GM19468 (cell line): ENCODE measurements around the gene MYH10.
"Not testable (repeated sequence)": the region's sequence is repeated elsewhere in the genome, so short reads cannot be mapped to it uniquely, and the experiment has no call there.

ENCODE experiments used
- ATAC-seq: cut with Tn5 transposase; IDR thresholded peaks from one replicate; pipeline ENCODE4 v1.9.1; 2021; ENCODE audit warnings: mild to moderate bottlenecking, moderate library complexity, moderate number of reproducible peaks; ENCODE audit not compliant: unreplicated experiment; ENCODE audit errors: extremely low read depth

The MYH10 gene

GRCh38 chr17:8563024-8563776, 67.3 kb downstream of the MYH10 start:
- no peak for ATAC-seq

- no peak for ATAC-seq
These were observed 72.4 kb downstream of the MYH10 start for GRCh38 chr17:8558144-8558543.

GRCh38 chr17:8557176-8557806, 73.2 kb downstream of the MYH10 start:
- ATAC-seq = no peak

GRCh38 chr17:8556074-8556473, 74.5 kb downstream of the MYH10 start:
- no peak for ATAC-seq

GRCh38 chr17:8555062-8555461, 75.5 kb downstream of the MYH10 start:
- ATAC-seq = no peak

GRCh38 chr17:8552577-8553320, 77.8 kb downstream of the MYH10 start:
- no peak for ATAC-seq

GRCh38 chr17:8542599-8543502, 87.7 kb downstream of the MYH10 start:
- no peak for ATAC-seq

GRCh38 chr17:8539976-8540375, 90.5 kb downstream of the MYH10 start:
- ATAC-seq = not testable (repeated sequence)

GRCh38 chr17:8537734-8538133, 92.8 kb downstream of the MYH10 start:
- ATAC-seq = no peak

GRCh38 chr17:8534498-8535188, 95.9 kb downstream of the MYH10 start:
- ATAC-seq = no peak

- no peak for ATAC-seq
These were observed 98.5 kb downstream of the MYH10 start for GRCh38 chr17:8532021-8532420.

GRCh38 chr17:8522577-8522976, 107.9 kb downstream of the MYH10 start:
- no peak for ATAC-seq

GRCh38 chr17:8520981-8521380, 109.5 kb downstream of the MYH10 start:
- no peak for ATAC-seq

- ATAC-seq = no peak
These were observed 111.7 kb downstream of the MYH10 start for GRCh38 chr17:8518850-8519249.

- no peak for ATAC-seq
These were observed 112.2 kb downstream of the MYH10 start for GRCh38 chr17:8518326-8518725.

GRCh38 chr17:8514801-8515200, 115.7 kb downstream of the MYH10 start:
- no peak for ATAC-seq

GRCh38 chr17:8506145-8506544, 124.4 kb downstream of the MYH10 start:
- no peak for ATAC-seq

GRCh38 chr17:8504460-8505207, 125.9 kb downstream of the MYH10 start:
- ATAC-seq = no peak

GRCh38 chr17:8503807-8504206, 126.7 kb downstream of the MYH10 start:
- ATAC-seq = no peak
